ENCODE data around the gene CRB1.

CRB1 gene

GRCh38 chr1:197519741-197520334, 251.8 kb downstream of the CRB1 start:
- Histone ChIP-seq H3K27me3 (ENCODE audit: insufficient read depth, low read length) (no peaks in the 10 kb centered on the region), H3K36me3 (ENCODE audit: insufficient read depth, low read length) (no peaks in the 10 kb centered on the region), H3K79me2 (ENCODE audit: control insufficient read depth, insufficient read depth, low read length, unreplicated experiment) (no peaks in the 10 kb centered on the region), H3K4me3 (ENCODE audit: low read depth, low read length) (no peak overlapping the region), H3K27ac (ENCODE audit: low read depth, low read length) (no peak overlapping the region), H2AFZ (ENCODE audit: low read length, unreplicated experiment) (no peak overlapping the region), H3K4me1 (ENCODE audit: control insufficient read depth, insufficient read depth, low read length, unreplicated experiment) (no peaks in the 10 kb centered on the region)

GRCh38 chr1:197521118-197521739, 253.2 kb downstream of the CRB1 start:
- H3K27ac ChIP-seq (ENCODE audit: low read depth, low read length): no peak overlapping the region
- no peaks in the 10 kb centered on the region for H3K36me3 ChIP-seq (ENCODE audit: insufficient read depth, low read length)
- H3K27me3 ChIP-seq (ENCODE audit: insufficient read depth, low read length): no peaks in the 10 kb centered on the region
- H3K4me1 ChIP-seq (ENCODE audit: control insufficient read depth, insufficient read depth, low read length, unreplicated experiment): no peaks in the 10 kb centered on the region
- H3K79me2 ChIP-seq (ENCODE audit: control insufficient read depth, insufficient read depth, low read length, unreplicated experiment): no peaks in the 10 kb centered on the region
- H2AFZ ChIP-seq (ENCODE audit: low read length, unreplicated experiment): no peak overlapping the region
- no peak overlapping the region for H3K4me3 ChIP-seq (ENCODE audit: low read depth, low read length)

- Histone ChIP-seq H3K4me3 (ENCODE audit: low read depth, low read length) (no peak overlapping the region), H2AFZ (ENCODE audit: low read length, unreplicated experiment) (no peak overlapping the region), H3K27me3 (ENCODE audit: insufficient read depth, low read length) (no peaks in the 10 kb centered on the region), H3K36me3 (ENCODE audit: insufficient read depth, low read length) (no peaks in the 10 kb centered on the region), H3K4me1 (ENCODE audit: control insufficient read depth, insufficient read depth, low read length, unreplicated experiment) (no peaks in the 10 kb centered on the region), H3K79me2 (ENCODE audit: control insufficient read depth, insufficient read depth, low read length, unreplicated experiment) (no peaks in the 10 kb centered on the region), H3K27ac (ENCODE audit: low read depth, low read length) (no peak overlapping the region)
These were observed 258.8 kb downstream of the CRB1 start for GRCh38 chr1:197526736-197527371.
